ENCODE results near the gene GPR45. TPM values are rescaled to one million over a fixed set of nuclear protein-coding genes. Genes with fewer than 3 reads are reported as not detected.

GPR45 gene
- total and polyA plus RNA-seq, 2 experiments from 2014 or later, result 0.21 to 0.26 TPM

- Mint-ChIP-seq H3K9me3 (peaks cover 6% of the 10 kb centered on the region; the same call in 2 of the 3 replicates), H3K27me3 (ENCODE audit: insufficient read depth, low read depth, poor library complexity) (peaks cover 4% of the 10 kb centered on the region), H3K4me3 (no peak overlapping the region), H3K27ac (peak overlapping the region; percentile 58), H3K36me3 (ENCODE audit: low read depth) (0 out of 3 replicates have a peak, but pooled peaks cover 2% of the 10 kb centered on the region), H3K4me1 (peaks cover 8% of the 10 kb centered on the region)
- peaks cover 4% of the 10 kb centered on the region; the same call in 1 of the 2 replicates for H3K4me1 ChIP-seq (ENCODE audit: insufficient read depth)
- no peak overlapping the region for H3K4me3 ChIP-seq
- ATAC-seq, result no peak
- H4K20me1 ChIP-seq (replicated peaks; ENCODE audit: insufficient read depth), result no peaks in the 10 kb centered on the region
- H3K4me2 ChIP-seq, result no peak overlapping the region
- no peak overlapping the region for H2AFZ ChIP-seq
- H3K36me3 ChIP-seq (ENCODE audit: insufficient read depth), result no peaks in the 10 kb centered on the region
- no peaks in the 10 kb centered on the region for H3K79me2 ChIP-seq (replicated peaks; ENCODE audit: insufficient read depth)
- H3K27me3 ChIP-seq (ENCODE audit: insufficient read depth), result no peaks in the 10 kb centered on the region
- no peaks in the 10 kb centered on the region; the same call in none of the 2 replicates for H3K9me2 ChIP-seq (ENCODE audit: insufficient read depth)
- no peak overlapping the region for H3K27ac ChIP-seq (ENCODE audit: low read depth)
- H3F3A ChIP-seq (replicated peaks; ENCODE audit: low read depth), result no peaks in the 10 kb centered on the region
- TF ChIP-seq EZH2 (IDR thresholded peaks at IDR 0.05; ENCODE audit: low read depth, unreplicated experiment) (no peak), POLR2AphosphoS5 (IDR thresholded peaks at IDR 0.05; ENCODE audit: low read depth) (no peak), JUNB (IDR thresholded peaks at IDR 0.05; ENCODE audit: unreplicated experiment) (no peak), STAT1 (IDR thresholded peaks at IDR 0.05; ENCODE audit: unreplicated experiment) (no peak), CREB1 (CRISPR knock-in tag; IDR thresholded peaks at IDR 0.05; ENCODE audit: low read depth) (no peak), ZNF114 (CRISPR knock-in tag; IDR thresholded peaks at IDR 0.05) (no peak), NANOG (IDR thresholded peaks at IDR 0.05; ENCODE audit: borderline replicate concordance) (no peak), ETS1 (IDR thresholded peaks at IDR 0.05) (no peak), EZH2phosphoT487 (IDR thresholded peaks at IDR 0.05; ENCODE audit: unreplicated experiment) (no peak), ZNF331 (CRISPR knock-in tag; IDR thresholded peaks at IDR 0.05; ENCODE audit: low read depth) (no peak)
- TF ChIP-seq, protein P1, sequence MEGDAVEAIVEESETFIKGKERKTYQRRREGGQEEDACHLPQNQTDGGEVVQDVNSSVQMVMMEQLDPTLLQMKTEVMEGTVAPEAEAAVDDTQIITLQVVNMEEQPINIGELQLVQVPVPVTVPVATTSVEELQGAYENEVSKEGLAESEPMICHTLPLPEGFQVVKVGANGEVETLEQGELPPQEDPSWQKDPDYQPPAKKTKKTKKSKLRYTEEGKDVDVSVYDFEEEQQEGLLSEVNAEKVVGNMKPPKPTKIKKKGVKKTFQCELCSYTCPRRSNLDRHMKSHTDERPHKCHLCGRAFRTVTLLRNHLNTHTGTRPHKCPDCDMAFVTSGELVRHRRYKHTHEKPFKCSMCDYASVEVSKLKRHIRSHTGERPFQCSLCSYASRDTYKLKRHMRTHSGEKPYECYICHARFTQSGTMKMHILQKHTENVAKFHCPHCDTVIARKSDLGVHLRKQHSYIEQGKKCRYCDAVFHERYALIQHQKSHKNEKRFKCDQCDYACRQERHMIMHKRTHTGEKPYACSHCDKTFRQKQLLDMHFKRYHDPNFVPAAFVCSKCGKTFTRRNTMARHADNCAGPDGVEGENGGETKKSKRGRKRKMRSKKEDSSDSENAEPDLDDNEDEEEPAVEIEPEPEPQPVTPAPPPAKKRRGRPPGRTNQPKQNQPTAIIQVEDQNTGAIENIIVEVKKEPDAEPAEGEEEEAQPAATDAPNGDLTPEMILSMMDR (conservative IDR thresholded peaks at IDR 0.05; ENCODE audit: low read depth in 2 of 2), result no peak
- TF ChIP-seq, protein P2, sequence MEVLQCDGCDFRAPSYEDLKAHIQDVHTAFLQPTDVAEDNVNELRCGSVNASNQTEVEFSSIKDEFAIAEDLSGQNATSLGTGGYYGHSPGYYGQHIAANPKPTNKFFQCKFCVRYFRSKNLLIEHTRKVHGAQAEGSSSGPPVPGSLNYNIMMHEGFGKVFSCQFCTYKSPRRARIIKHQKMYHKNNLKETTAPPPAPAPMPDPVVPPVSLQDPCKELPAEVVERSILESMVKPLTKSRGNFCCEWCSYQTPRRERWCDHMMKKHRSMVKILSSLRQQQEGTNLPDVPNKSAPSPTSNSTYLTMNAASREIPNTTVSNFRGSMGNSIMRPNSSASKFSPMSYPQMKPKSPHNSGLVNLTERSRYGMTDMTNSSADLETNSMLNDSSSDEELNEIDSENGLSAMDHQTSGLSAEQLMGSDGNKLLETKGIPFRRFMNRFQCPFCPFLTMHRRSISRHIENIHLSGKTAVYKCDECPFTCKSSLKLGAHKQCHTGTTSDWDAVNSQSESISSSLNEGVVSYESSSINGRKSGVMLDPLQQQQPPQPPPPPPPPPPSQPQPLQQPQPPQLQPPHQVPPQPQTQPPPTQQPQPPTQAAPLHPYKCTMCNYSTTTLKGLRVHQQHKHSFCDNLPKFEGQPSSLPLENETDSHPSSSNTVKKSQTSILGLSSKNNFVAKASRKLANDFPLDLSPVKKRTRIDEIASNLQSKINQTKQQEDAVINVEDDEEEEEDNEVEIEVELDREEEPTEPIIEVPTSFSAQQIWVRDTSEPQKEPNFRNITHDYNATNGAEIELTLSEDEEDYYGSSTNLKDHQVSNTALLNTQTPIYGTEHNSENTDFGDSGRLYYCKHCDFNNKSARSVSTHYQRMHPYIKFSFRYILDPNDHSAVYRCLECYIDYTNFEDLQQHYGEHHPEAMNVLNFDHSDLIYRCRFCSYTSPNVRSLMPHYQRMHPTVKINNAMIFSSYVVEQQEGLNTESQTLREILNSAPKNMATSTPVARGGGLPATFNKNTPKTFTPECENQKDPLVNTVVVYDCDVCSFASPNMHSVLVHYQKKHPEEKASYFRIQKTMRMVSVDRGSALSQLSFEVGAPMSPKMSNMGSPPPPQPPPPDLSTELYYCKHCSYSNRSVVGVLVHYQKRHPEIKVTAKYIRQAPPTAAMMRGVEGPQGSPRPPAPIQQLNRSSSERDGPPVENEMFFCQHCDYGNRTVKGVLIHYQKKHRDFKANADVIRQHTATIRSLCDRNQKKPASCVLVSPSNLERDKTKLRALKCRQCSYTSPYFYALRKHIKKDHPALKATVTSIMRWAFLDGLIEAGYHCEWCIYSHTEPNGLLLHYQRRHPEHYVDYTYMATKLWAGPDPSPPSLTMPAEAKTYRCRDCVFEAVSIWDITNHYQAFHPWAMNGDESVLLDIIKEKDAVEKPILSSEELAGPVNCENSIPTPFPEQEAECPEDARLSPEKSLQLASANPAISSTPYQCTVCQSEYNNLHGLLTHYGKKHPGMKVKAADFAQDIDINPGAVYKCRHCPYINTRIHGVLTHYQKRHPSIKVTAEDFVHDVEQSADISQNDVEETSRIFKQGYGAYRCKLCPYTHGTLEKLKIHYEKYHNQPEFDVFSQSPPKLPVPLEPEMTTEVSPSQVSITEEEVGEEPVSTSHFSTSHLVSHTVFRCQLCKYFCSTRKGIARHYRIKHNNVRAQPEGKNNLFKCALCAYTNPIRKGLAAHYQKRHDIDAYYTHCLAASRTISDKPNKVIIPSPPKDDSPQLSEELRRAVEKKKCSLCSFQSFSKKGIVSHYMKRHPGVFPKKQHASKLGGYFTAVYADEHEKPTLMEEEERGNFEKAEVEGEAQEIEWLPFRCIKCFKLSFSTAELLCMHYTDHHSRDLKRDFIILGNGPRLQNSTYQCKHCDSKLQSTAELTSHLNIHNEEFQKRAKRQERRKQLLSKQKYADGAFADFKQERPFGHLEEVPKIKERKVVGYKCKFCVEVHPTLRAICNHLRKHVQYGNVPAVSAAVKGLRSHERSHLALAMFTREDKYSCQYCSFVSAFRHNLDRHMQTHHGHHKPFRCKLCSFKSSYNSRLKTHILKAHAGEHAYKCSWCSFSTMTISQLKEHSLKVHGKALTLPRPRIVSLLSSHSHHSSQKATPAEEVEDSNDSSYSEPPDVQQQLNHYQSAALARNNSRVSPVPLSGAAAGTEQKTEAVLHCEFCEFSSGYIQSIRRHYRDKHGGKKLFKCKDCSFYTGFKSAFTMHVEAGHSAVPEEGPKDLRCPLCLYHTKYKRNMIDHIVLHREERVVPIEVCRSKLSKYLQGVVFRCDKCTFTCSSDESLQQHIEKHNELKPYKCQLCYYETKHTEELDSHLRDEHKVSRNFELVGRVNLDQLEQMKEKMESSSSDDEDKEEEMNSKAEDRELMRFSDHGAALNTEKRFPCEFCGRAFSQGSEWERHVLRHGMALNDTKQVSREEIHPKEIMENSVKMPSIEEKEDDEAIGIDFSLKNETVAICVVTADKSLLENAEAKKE (CRISPR knock-in tag; IDR thresholded peaks at IDR 0.05), result no peak
- TF ChIP-seq, protein P3, sequence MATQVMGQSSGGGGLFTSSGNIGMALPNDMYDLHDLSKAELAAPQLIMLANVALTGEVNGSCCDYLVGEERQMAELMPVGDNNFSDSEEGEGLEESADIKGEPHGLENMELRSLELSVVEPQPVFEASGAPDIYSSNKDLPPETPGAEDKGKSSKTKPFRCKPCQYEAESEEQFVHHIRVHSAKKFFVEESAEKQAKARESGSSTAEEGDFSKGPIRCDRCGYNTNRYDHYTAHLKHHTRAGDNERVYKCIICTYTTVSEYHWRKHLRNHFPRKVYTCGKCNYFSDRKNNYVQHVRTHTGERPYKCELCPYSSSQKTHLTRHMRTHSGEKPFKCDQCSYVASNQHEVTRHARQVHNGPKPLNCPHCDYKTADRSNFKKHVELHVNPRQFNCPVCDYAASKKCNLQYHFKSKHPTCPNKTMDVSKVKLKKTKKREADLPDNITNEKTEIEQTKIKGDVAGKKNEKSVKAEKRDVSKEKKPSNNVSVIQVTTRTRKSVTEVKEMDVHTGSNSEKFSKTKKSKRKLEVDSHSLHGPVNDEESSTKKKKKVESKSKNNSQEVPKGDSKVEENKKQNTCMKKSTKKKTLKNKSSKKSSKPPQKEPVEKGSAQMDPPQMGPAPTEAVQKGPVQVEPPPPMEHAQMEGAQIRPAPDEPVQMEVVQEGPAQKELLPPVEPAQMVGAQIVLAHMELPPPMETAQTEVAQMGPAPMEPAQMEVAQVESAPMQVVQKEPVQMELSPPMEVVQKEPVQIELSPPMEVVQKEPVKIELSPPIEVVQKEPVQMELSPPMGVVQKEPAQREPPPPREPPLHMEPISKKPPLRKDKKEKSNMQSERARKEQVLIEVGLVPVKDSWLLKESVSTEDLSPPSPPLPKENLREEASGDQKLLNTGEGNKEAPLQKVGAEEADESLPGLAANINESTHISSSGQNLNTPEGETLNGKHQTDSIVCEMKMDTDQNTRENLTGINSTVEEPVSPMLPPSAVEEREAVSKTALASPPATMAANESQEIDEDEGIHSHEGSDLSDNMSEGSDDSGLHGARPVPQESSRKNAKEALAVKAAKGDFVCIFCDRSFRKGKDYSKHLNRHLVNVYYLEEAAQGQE (IDR thresholded peaks at IDR 0.05; ENCODE audit: unreplicated experiment), result no peak
- no peak for DNase-seq (ENCODE audit: low spot score)
Measured at GRCh38 chr2:105256431-105257047, 15.0 kb downstream of the GPR45 start.

All from GM23338 (cell line).